ENCODE measurements around the gene C3orf85.

C3orf85 gene

GRCh38 chr3:109093561-109093960, 43.0 kb upstream of the C3orf85 start:
- H3K4me3 ChIP-seq (ENCODE audit: insufficient read depth, low read length, poor library complexity, severe bottlenecking) = no peak overlapping the region
- H3K4me2 ChIP-seq (ENCODE audit: low read depth, low read length, poor library complexity, severe bottlenecking) = no peak overlapping the region
- no peaks in the 10 kb centered on the region for H3K9me2 ChIP-seq (replicated peaks; ENCODE audit: insufficient read depth, low read length)
- H2AFZ ChIP-seq (ENCODE audit: low read depth, low read length, severe bottlenecking) = no peak overlapping the region
- H3K9ac ChIP-seq (ENCODE audit: low read length) = no peak overlapping the region
- H3K27ac ChIP-seq (ENCODE audit: low read depth, low read length) = no peak overlapping the region
- H3F3A ChIP-seq (ENCODE audit: insufficient read depth) = no peaks in the 10 kb centered on the region
- H3K79me2 ChIP-seq (ENCODE audit: insufficient read depth, low read length) = no peaks in the 10 kb centered on the region
- TF ChIP-seq EZH2phosphoT487 (conservative IDR thresholded peaks at IDR 0.05; ENCODE audit: low read length) (no peak), CTCF (IDR thresholded peaks at IDR 0.05; ENCODE audit: insufficient read depth, low read length, poor library complexity, severe bottlenecking) (no peak)
- no peaks in the 10 kb centered on the region for H4K20me1 ChIP-seq (ENCODE audit: low read depth, low read length)
- no peaks in the 10 kb centered on the region for H3K36me3 ChIP-seq (ENCODE audit: low read length)
- no peaks in the 10 kb centered on the region for H3K27me3 ChIP-seq (ENCODE audit: low read length)
- H3K9me3 ChIP-seq (ENCODE audit: insufficient read depth, low read length) = no peaks in the 10 kb centered on the region

- no peak overlapping the region for H3K27ac ChIP-seq (ENCODE audit: low read depth, low read length)
- no peak for TF ChIP-seq CTCF (IDR thresholded peaks at IDR 0.05; ENCODE audit: insufficient read depth, low read length, poor library complexity, severe bottlenecking)
- no peak for TF ChIP-seq EZH2phosphoT487 (conservative IDR thresholded peaks at IDR 0.05; ENCODE audit: low read length)
- no peaks in the 10 kb centered on the region for H3K36me3 ChIP-seq (ENCODE audit: low read length)
- H3K4me3 ChIP-seq (ENCODE audit: insufficient read depth, low read length, poor library complexity, severe bottlenecking) = no peak overlapping the region
- H3K9ac ChIP-seq (ENCODE audit: low read length) = no peak overlapping the region
- no peaks in the 10 kb centered on the region for H3F3A ChIP-seq (ENCODE audit: insufficient read depth)
- H3K27me3 ChIP-seq (ENCODE audit: low read length) = no peaks in the 10 kb centered on the region
- no peak overlapping the region for H3K4me2 ChIP-seq (ENCODE audit: low read depth, low read length, poor library complexity, severe bottlenecking)
- no peak overlapping the region for H2AFZ ChIP-seq (ENCODE audit: low read depth, low read length, severe bottlenecking)
- H4K20me1 ChIP-seq (ENCODE audit: low read depth, low read length) = no peaks in the 10 kb centered on the region
- H3K79me2 ChIP-seq (ENCODE audit: insufficient read depth, low read length) = no peaks in the 10 kb centered on the region
- no peaks in the 10 kb centered on the region for H3K9me2 ChIP-seq (replicated peaks; ENCODE audit: insufficient read depth, low read length)
- no peaks in the 10 kb centered on the region for H3K9me3 ChIP-seq (ENCODE audit: insufficient read depth, low read length)
These were observed 41.4 kb upstream of the C3orf85 start for GRCh38 chr3:109095166-109095565.

- Histone ChIP-seq H3K4me2 (ENCODE audit: low read depth, low read length, poor library complexity, severe bottlenecking) (no peak overlapping the region), H3K4me3 (ENCODE audit: insufficient read depth, low read length, poor library complexity, severe bottlenecking) (no peak overlapping the region), H3K27ac (ENCODE audit: low read depth, low read length) (no peak overlapping the region), H2AFZ (ENCODE audit: low read depth, low read length, severe bottlenecking) (no peak overlapping the region), H3K36me3 (ENCODE audit: low read length) (no peaks in the 10 kb centered on the region), H3K9me3 (ENCODE audit: insufficient read depth, low read length) (no peaks in the 10 kb centered on the region), H3K79me2 (ENCODE audit: insufficient read depth, low read length) (no peaks in the 10 kb centered on the region), H3K9me2 (replicated peaks; ENCODE audit: insufficient read depth, low read length) (no peaks in the 10 kb centered on the region), H4K20me1 (ENCODE audit: low read depth, low read length) (no peaks in the 10 kb centered on the region), H3K9ac (ENCODE audit: low read length) (no peak overlapping the region), H3K27me3 (ENCODE audit: low read length) (no peaks in the 10 kb centered on the region), H3F3A (ENCODE audit: insufficient read depth) (no peaks in the 10 kb centered on the region)
- TF ChIP-seq EZH2phosphoT487 (conservative IDR thresholded peaks at IDR 0.05; ENCODE audit: low read length) (no peak), CTCF (IDR thresholded peaks at IDR 0.05; ENCODE audit: insufficient read depth, low read length, poor library complexity, severe bottlenecking) (no peak)
These were observed 38.4 kb upstream of the C3orf85 start for GRCh38 chr3:109098079-109098644.

Data from SU-DHL-6 (cell line).